HFFc6 (cell line): Measurements from ENCODE around the gene KCNC3. TPM values are rescaled to one million over a fixed set of nuclear protein-coding genes. Genes with fewer than 3 reads are reported as not detected.

Experiments used
- DNase-seq: peaks from one replicate; pipeline ENCODE4 v3.0.0-alpha.2; 2018
- H3K27ac Mint-ChIP-seq: 2 replicates; pipeline ENCODE4 v1.8.0; 2020; ENCODE audit warnings: mild to moderate bottlenecking, mixed read lengths
- H3K27me3 Mint-ChIP-seq: 2 replicates; pipeline ENCODE4 v1.8.0; 2021; ENCODE audit warnings: mild to moderate bottlenecking, moderate library complexity, mixed read lengths; ENCODE audit not compliant: insufficient read depth
- H3K36me3 Mint-ChIP-seq: 2 replicates; pipeline ENCODE4 v1.8.0; 2021; ENCODE audit warnings: low read depth, mixed read lengths
- H3K4me1 Mint-ChIP-seq: 2 replicates; pipeline ENCODE4 v1.8.0; 2020; ENCODE audit warnings: low read depth, mixed read lengths
- H3K4me3 Mint-ChIP-seq: 2 replicates; pipeline ENCODE4 v1.8.0; 2020; ENCODE audit warnings: mild to moderate bottlenecking, moderate library complexity, mixed read lengths
- H3K9me3 Mint-ChIP-seq: 2 replicates; pipeline ENCODE4 v1.8.0; 2020; ENCODE audit warnings: mild to moderate bottlenecking, mixed read lengths
- CTCF ChIP-seq: fragments of 200-600 bp; sonication (generic); IDR thresholded peaks from 2 replicates; pipeline ENCODE4 v1.5.0; 2021; ENCODE audit warnings: antibody characterized with exemption, mild to moderate bottlenecking
- total RNA-seq, 6 experiments: library from RNA; stranded (reverse); fragmentation: NEBNext Ultra II Directional; extraction: Animal tissue kit (Norgen Biotek cat#: 25700); gene quantifications; 2 replicates in 1 of 6; 3 replicates in 5 of 6; pipeline ENCODE4 v1.2.3, GENCODE V29; 2021

Gene KCNC3
- total RNA-seq, 6 experiments from 2014 or later = not detected

- Mint-ChIP-seq H3K27ac (no peak overlapping the region), H3K4me1 (peaks cover 22% of the 10 kb centered on the region), H3K9me3 (no peaks in the 10 kb centered on the region; the same call in 1 of the 2 replicates), H3K36me3 (no peaks in the 10 kb centered on the region), H3K4me3 (no peak overlapping the region), H3K27me3 (peaks cover 33% of the 10 kb centered on the region)
- no peak for DNase-seq
- no peak for TF ChIP-seq CTCF
These were observed 25.6 kb downstream of the KCNC3 start for GRCh38 chr19:50303558-50303957.

GRCh38 chr19:50301607-50301971, 27.6 kb downstream of the KCNC3 start:
- Mint-ChIP-seq H3K27ac (no peak overlapping the region), H3K36me3 (no peaks in the 10 kb centered on the region), H3K9me3 (no peaks in the 10 kb centered on the region), H3K4me3 (no peak overlapping the region), H3K27me3 (peaks cover 20% of the 10 kb centered on the region), H3K4me1 (peaks cover 22% of the 10 kb centered on the region)
- no peak for DNase-seq
- no peak for TF ChIP-seq CTCF

GRCh38 chr19:50300814-50301606, 28.2 kb downstream of the KCNC3 start:
- Mint-ChIP-seq H3K27me3 (peaks cover 23% of the 10 kb centered on the region), H3K4me3 (peak overlapping the region; percentile 42; the same call in 1 of the 2 replicates), H3K36me3 (no peaks in the 10 kb centered on the region), H3K9me3 (no peaks in the 10 kb centered on the region), H3K4me1 (peaks cover 22% of the 10 kb centered on the region), H3K27ac (peak overlapping the region; percentile 52; the same call in 1 of the 2 replicates)
- DNase-seq = peak; percentile 81
- TF ChIP-seq CTCF = no peak

GRCh38 chr19:50300051-50300450, 29.1 kb downstream of the KCNC3 start:
- TF ChIP-seq CTCF = no peak
- no peak overlapping the region for H3K4me3 Mint-ChIP-seq
- H3K27me3 Mint-ChIP-seq = peaks cover 18% of the 10 kb centered on the region
- no peaks in the 10 kb centered on the region for H3K9me3 Mint-ChIP-seq
- no peak overlapping the region for H3K27ac Mint-ChIP-seq
- no peaks in the 10 kb centered on the region for H3K36me3 Mint-ChIP-seq
- H3K4me1 Mint-ChIP-seq = peaks cover 22% of the 10 kb centered on the region
- DNase-seq = no peak

GRCh38 chr19:50293263-50294004, 35.7 kb downstream of the KCNC3 start:
- H3K36me3 Mint-ChIP-seq = peaks cover 3% of the 10 kb centered on the region
- no peaks in the 10 kb centered on the region for H3K4me1 Mint-ChIP-seq
- DNase-seq = no peak
- no peak for TF ChIP-seq CTCF
- H3K27ac Mint-ChIP-seq = no peak overlapping the region
- peaks cover 29% of the 10 kb centered on the region for H3K9me3 Mint-ChIP-seq
- no peak overlapping the region for H3K4me3 Mint-ChIP-seq
- peaks cover 9% of the 10 kb centered on the region for H3K27me3 Mint-ChIP-seq
